Testis (tissue), 3 donors: ENCODE results near the gene ATP2A3. TPM values are rescaled to one million over a fixed set of nuclear protein-coding genes. Genes with fewer than 3 reads are reported as not detected.

Experiments used
- DNase-seq: peaks from one replicate; pipeline ENCODE4 v3.0.0-alpha.2; 2019
- H3K27ac ChIP-seq, 2 donors: fragments of 200-600 bp; sonication (generic); one replicate each; pipeline ENCODE4 v1.5.1; 2019
- H3K27me3 ChIP-seq: fragments of 200-600 bp; sonication (generic); one replicate; pipeline ENCODE4 v1.5.1; 2019
- H3K36me3 ChIP-seq: fragments of 200-600 bp; sonication (generic); one replicate; pipeline ENCODE4 v1.5.1; 2017; ENCODE audit warnings: low read depth; ENCODE audit errors: missing control alignments
- H3K4me1 ChIP-seq: fragments of 200-600 bp; sonication (generic); one replicate; pipeline ENCODE4 v1.5.1; 2019
- H3K4me3 ChIP-seq, 2 donors: fragments of 200-600 bp; sonication (generic); one replicate each; pipeline ENCODE4 v1.5.1; 2017 to 2019
- H3K9me3 ChIP-seq: fragments of 200-600 bp; sonication (generic); one replicate; pipeline ENCODE4 v1.5.1; 2017
- CTCF ChIP-seq, 3 experiments: fragments of 450-650 bp in 2 of 3; fragments of 200-600 bp in 1 of 3; sonication (generic) in 1 of 3; IDR thresholded peaks; one replicate each; pipeline ENCODE4 v1.5.1; 2016 to 2019; ENCODE audit warnings: antibody characterized with exemption in 3 of 3, mild to moderate bottlenecking in 2 of 3, moderate library complexity in 1 of 3
- POLR2A ChIP-seq: fragments of 450-650 bp; IDR thresholded peaks from one replicate; pipeline ENCODE4 v1.6.1; 2017; ENCODE audit warnings: antibody characterized with exemption, mild to moderate bottlenecking, moderate library complexity
- WGBS, 2 donors: methylation state at CpG; one replicate each; pipeline ENCODE4 v1.1.5; 2018; 5-methylcytosine and 5-hydroxymethylcytosine counted together
- intact Hi-C: fragments of 100-400 bp; cut with DNase I; formaldehyde crosslinking; loops from one replicate; pipeline ENCODE4 v1.15.1; 2023; ENCODE audit warnings: low total_unique reads
- polyA plus RNA-seq: library from polyadenylated mRNA; stranded (reverse); fragments of 350-450 nt; fragmentation: Illumina TruSeq; extraction: RNeasy Lipid Tissue Mini Kit (QIAGEN cat#74804); gene quantifications from one replicate; pipeline ENCODE4 v1.2.3, GENCODE V29; 2014; ENCODE audit warnings: low read depth, low replicate concordance; ENCODE audit not compliant: insufficient read depth
- total RNA-seq, 2 donors: library from RNA; depleted of rRNA; stranded (reverse); fragments of >200 nt; gene quantifications; one replicate each; pipeline ENCODE4 v1.2.3, GENCODE V29; 2016

Gene ATP2A3
- total and polyA plus RNA-seq, 3 donors from 2014 or later, result 8.0 to 19.6 (median 8.2) TPM

- DNase-seq, result no peak
- H3K27me3 ChIP-seq, result no peaks in the 10 kb centered on the region
- H3K9me3 ChIP-seq, result no peaks in the 10 kb centered on the region
- no peak overlapping the region for H3K27ac ChIP-seq
- no peak for TF ChIP-seq POLR2A
- no peak for TF ChIP-seq CTCF (IDR thresholded peaks at IDR 0.05)
- no peak overlapping the region for H3K4me3 ChIP-seq
- intact Hi-C loops, result no loop called here
- H3K36me3 ChIP-seq, result no peaks in the 10 kb centered on the region
- WGBS, 2 donors, result 92 to 93% methylated on average over 7 of the region's 7 CpGs
- peaks cover 9% of the 10 kb centered on the region for H3K4me1 ChIP-seq
These were observed 88.9 kb downstream of the ATP2A3 start for GRCh38 chr17:3875317-3875716.

Other genes with a start within 250 kb of the ATP2A3 start
- 10 to 100 TPM; 14.9 to 16.7 TPM for gene HASPIN, start 240.5 kb downstream of the ATP2A3 start, total RNA-seq
- 20.5 TPM for gene HASPIN, start 240.5 kb downstream of the ATP2A3 start, polyA plus RNA-seq
- 10 to 100 TPM; 13.1 to 16.1 TPM for gene ITGAE, start 163.2 kb downstream of the ATP2A3 start, total RNA-seq
- 46.7 TPM for gene ITGAE, start 163.2 kb downstream of the ATP2A3 start, polyA plus RNA-seq
- gene NCBP3, start 118.2 kb downstream of the ATP2A3 start, total RNA-seq, result 10 to 100 TPM; 37.2 to 37.7 TPM
- gene NCBP3, start 118.2 kb downstream of the ATP2A3 start, polyA plus RNA-seq, result 61.6 TPM
- 10 to 100 TPM; 19.7 to 21.6 TPM for gene CAMKK1, start 71.4 kb downstream of the ATP2A3 start, total RNA-seq
- gene CAMKK1, start 71.4 kb downstream of the ATP2A3 start, polyA plus RNA-seq, result 18.5 TPM
- gene P2RX1, start 48.0 kb downstream of the ATP2A3 start, total RNA-seq, result 10 to 100 TPM in 1 of 2 donors, 1 to 10 TPM in 1; 5.0 to 15.2 TPM
- gene P2RX1, start 48.0 kb downstream of the ATP2A3 start, polyA plus RNA-seq, result 2.5 TPM
- gene ZZEF1, start 178.6 kb upstream of the ATP2A3 start, total RNA-seq, result 100 to 1,000 TPM; 115 to 129 TPM
- gene ZZEF1, start 178.6 kb upstream of the ATP2A3 start, polyA plus RNA-seq, result 36.3 TPM
- gene CYB5D2, start 178.8 kb upstream of the ATP2A3 start, total RNA-seq, result 10 to 100 TPM; 75.1 to 90.3 TPM
- gene CYB5D2, start 178.8 kb upstream of the ATP2A3 start, polyA plus RNA-seq, result 102 TPM